PC-9 (cell line): ENCODE measurements around the gene CGB3.

ENCODE experiments used
- CTCF ChIP-seq: fragments of 200-600 bp; sonication (generic); conservative IDR thresholded peaks from 2 replicates; pipeline ENCODE4 v1.6.1; 2017; ENCODE audit warnings: mixed run types, antibody characterized with exemption, mild to moderate bottlenecking, moderate library complexity
- EZH2 ChIP-seq: fragments of 200-600 bp; sonication (generic); IDR thresholded peaks from 2 replicates; pipeline ENCODE4 v1.8.0; 2017; ENCODE audit warnings: antibody characterized with exemption, low read depth

DNA sequence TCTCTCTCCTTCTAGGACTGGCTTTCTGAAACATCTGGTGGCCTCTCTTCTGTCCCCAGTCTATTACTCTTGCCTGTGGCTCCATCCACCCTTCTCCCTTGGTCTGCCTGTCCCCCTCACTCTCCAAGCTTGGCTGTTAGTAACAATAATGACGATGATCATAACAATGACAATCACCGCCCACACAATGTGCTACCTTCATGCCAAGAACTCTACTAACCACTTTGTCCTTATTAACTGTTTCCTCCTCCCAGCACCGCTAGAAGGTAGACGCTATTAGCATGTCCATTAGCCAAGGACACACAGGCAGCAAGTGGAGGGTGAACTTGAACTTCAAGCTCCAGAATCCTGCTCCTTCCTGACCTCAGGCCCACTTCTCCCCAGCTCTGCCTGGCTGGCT lies 33.7 kb downstream of the CGB3 start:
- TF ChIP-seq CTCF (no peak), EZH2 (no peak)
